Upper lobe of right lung (tissue), 1 donor: ENCODE data around the gene P2RX7. TPM values are rescaled to one million over a fixed set of nuclear protein-coding genes. Genes with fewer than 3 reads are reported as not detected.

ENCODE experiments used
- ATAC-seq: fragments of 200-7000 bp; cut with Tn5 transposase; one replicate; pipeline ENCODE4 v1.9.1; 2020; ENCODE audit warnings: mild to moderate bottlenecking, moderate library complexity
- DNase-seq: peaks from one replicate; pipeline ENCODE4 v3.0.0-alpha.2; 2020
- H3K27ac ChIP-seq: fragments of 200-600 bp; one replicate; pipeline ENCODE4 v1.8.0; 2022
- H3K27me3 ChIP-seq: fragments of 200-600 bp; one replicate; pipeline ENCODE4 v1.8.0; 2022; ENCODE audit warnings: mild to moderate bottlenecking
- H3K36me3 ChIP-seq: fragments of 200-600 bp; one replicate; pipeline ENCODE4 v1.8.0; 2022
- H3K4me1 ChIP-seq: fragments of 200-600 bp; one replicate; pipeline ENCODE4 v1.8.0; 2022
- H3K4me3 ChIP-seq: fragments of 200-600 bp; one replicate; pipeline ENCODE4 v1.8.0; 2022; ENCODE audit warnings: mild to moderate bottlenecking
- H3K9me3 ChIP-seq: fragments of 200-600 bp; one replicate; pipeline ENCODE4 v1.8.0; 2022
- intact Hi-C: fragments of 100-400 bp; cut with DNase I; formaldehyde crosslinking; loops from one replicate; pipeline ENCODE4 v1.11.0; 2022
- total RNA-seq: library from RNA; stranded (reverse); fragmentation: NEBNext Ultra II Directional; extraction: Animal tissue kit (Norgen Biotek cat#: 25700); gene quantifications from one replicate; pipeline ENCODE4 v1.2.1, GENCODE V29; 2021
- TF ChIP-seq, protein P1 (sequence below): fragments of 200-600 bp; IDR thresholded peaks from one replicate; pipeline ENCODE4 v1.8.0; 2022; ENCODE audit warnings: antibody characterized with exemption
- donor health status: DM: no; HTN: yes; CAD: no; lungs with severe emphysema.

Gene P2RX7
- total RNA-seq, 1 donor from 2014 or later: 20.1 TPM

DNA sequence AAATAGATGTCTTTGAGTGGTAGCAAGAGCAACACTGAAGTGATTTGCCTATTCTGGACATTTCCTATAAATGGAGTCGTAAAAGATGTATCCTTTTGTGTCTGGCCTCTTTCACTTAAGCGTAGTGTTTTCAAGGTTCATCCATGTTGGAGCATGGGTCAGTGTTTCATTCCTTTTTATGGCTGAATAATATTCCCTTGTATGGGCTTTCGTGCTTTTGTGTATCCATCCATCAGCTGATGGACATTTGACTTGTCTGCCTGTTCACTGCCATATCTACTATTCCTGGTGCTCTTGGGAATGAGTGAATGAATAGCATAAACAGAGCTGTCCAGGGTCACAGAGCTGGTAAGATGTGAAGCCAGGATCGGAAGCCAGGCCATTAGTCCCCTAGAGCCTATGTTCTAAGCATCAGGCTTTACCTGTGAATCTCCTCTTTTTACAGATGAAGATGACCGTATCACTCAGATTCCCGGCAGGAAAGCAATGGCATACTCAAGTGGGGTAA is 1.8 kb upstream of the P2RX7 start:
- no peak for ATAC-seq

GRCh38 chr12:121131941-121132341 is 735 bp upstream of the P2RX7 start:
- DNase-seq (no peak), ATAC-seq (no peak)
- Histone ChIP-seq H3K9me3 (no peaks in the 10 kb centered on the region), H3K4me3 (no peak overlapping the region), H3K27ac (no peak overlapping the region), H3K4me1 (peaks cover 31% of the 10 kb centered on the region), H3K36me3 (no peaks in the 10 kb centered on the region), H3K27me3 (no peaks in the 10 kb centered on the region)
- intact Hi-C loops: no loop called here
- TF ChIP-seq, protein P1, sequence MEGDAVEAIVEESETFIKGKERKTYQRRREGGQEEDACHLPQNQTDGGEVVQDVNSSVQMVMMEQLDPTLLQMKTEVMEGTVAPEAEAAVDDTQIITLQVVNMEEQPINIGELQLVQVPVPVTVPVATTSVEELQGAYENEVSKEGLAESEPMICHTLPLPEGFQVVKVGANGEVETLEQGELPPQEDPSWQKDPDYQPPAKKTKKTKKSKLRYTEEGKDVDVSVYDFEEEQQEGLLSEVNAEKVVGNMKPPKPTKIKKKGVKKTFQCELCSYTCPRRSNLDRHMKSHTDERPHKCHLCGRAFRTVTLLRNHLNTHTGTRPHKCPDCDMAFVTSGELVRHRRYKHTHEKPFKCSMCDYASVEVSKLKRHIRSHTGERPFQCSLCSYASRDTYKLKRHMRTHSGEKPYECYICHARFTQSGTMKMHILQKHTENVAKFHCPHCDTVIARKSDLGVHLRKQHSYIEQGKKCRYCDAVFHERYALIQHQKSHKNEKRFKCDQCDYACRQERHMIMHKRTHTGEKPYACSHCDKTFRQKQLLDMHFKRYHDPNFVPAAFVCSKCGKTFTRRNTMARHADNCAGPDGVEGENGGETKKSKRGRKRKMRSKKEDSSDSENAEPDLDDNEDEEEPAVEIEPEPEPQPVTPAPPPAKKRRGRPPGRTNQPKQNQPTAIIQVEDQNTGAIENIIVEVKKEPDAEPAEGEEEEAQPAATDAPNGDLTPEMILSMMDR: no peak

More for the DNA sequence above, 1.8 kb upstream of the P2RX7 start:
- TF ChIP-seq, protein P1: no peak
- Histone ChIP-seq H3K4me1 (peaks cover 31% of the 10 kb centered on the region), H3K4me3 (no peak overlapping the region), H3K36me3 (no peaks in the 10 kb centered on the region), H3K27ac (no peak overlapping the region), H3K9me3 (no peaks in the 10 kb centered on the region), H3K27me3 (no peaks in the 10 kb centered on the region)
- DNase-seq: no peak
- intact Hi-C loops: no loop called here

GRCh38 chr12:121133838-121134237 is 1.2 kb downstream of the P2RX7 start:
- Histone ChIP-seq H3K36me3 (no peaks in the 10 kb centered on the region), H3K4me1 (peaks cover 24% of the 10 kb centered on the region), H3K4me3 (peak overlapping the region; percentile 48), H3K27me3 (no peaks in the 10 kb centered on the region), H3K27ac (peak overlapping the region; percentile 38), H3K9me3 (no peaks in the 10 kb centered on the region)
- intact Hi-C loops: no loop called here
- DNase-seq (no peak), ATAC-seq (no peak)
- TF ChIP-seq, protein P1: no peak

DNA sequence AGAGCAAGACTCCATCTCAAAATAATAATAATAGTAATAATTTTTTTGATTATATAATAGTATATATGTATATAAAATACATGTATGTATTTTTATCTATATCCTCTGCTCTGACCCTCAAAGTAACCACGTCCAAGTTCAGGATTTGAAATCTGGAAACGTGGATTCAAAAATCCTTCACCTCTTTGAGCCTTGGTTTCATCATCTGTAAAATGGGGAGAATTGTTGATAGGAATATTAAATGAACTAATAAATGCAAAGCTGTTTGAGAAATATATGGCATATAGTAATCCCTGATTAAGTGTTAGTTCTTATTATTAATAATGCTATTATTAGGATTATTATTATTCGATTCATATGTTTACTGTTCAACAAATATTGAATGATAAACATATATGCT is 2.6 kb downstream of the P2RX7 start:
- H3K36me3 ChIP-seq: no peaks in the 10 kb centered on the region
- peaks cover 12% of the 10 kb centered on the region for H3K4me1 ChIP-seq
- TF ChIP-seq, protein P1: no peak
- no peaks in the 10 kb centered on the region for H3K9me3 ChIP-seq
- ATAC-seq: no peak
- intact Hi-C loops: no loop called here
- H3K27me3 ChIP-seq: no peaks in the 10 kb centered on the region
- DNase-seq: no peak
- H3K27ac ChIP-seq: no peak overlapping the region
- no peak overlapping the region for H3K4me3 ChIP-seq

DNA sequence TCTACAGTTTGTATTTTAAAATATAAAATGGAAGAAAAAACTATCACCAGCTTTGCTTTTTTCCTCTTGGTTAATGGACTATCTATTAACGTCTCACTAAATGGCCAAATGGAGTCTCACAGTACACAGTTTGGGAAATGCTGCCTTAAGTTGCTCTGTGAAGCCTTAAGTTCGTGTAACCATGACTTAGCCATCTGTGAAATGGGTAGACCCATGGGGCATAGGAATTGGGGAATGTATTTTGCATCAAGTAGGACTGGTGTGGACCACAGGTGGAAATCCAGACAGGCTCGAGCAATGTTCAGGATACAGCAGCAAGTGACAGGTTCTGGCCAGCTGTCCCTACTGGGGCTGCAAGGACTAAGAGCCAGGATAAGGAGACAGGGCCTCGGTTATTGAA is 4.8 kb downstream of the P2RX7 start:
- TF ChIP-seq, protein P1: no peak
- Histone ChIP-seq H3K4me3 (no peak overlapping the region), H3K4me1 (peaks cover 12% of the 10 kb centered on the region), H3K27me3 (no peaks in the 10 kb centered on the region), H3K36me3 (no peaks in the 10 kb centered on the region), H3K9me3 (no peaks in the 10 kb centered on the region), H3K27ac (no peak overlapping the region)
- ATAC-seq (no peak), DNase-seq (no peak)
- intact Hi-C loops: no loop called here

- H3K27me3 ChIP-seq: no peaks in the 10 kb centered on the region
- TF ChIP-seq, protein P1: no peak
- no peak overlapping the region for H3K27ac ChIP-seq
- peaks cover 11% of the 10 kb centered on the region for H3K4me1 ChIP-seq
- no peaks in the 10 kb centered on the region for H3K36me3 ChIP-seq
- no peak for DNase-seq
- ATAC-seq: no peak
- H3K4me3 ChIP-seq: no peak overlapping the region
- no peaks in the 10 kb centered on the region for H3K9me3 ChIP-seq
- intact Hi-C loops: no loop called here
These were observed 5.6 kb downstream of the P2RX7 start for GRCh38 chr12:121138284-121138683.
